C4-2B (cell line): ENCODE measurements around the gene FITM1.

ENCODE experiments used
- CTCF ChIP-seq: fragments of 450-650 bp; conservative IDR thresholded peaks from 2 replicates; pipeline ENCODE4 v1.5.1; 2017; ENCODE audit warnings: mild to moderate bottlenecking
- ZFX ChIP-seq: fragments of 450-650 bp; IDR thresholded peaks from 2 replicates; pipeline ENCODE4 v1.6.1; 2017

- no peak for TF ChIP-seq ZFX
- TF ChIP-seq CTCF = no peak
These were observed 9.2 kb upstream of the FITM1 start for GRCh38 chr14:24121210-24121609.
